PFSK-1 (cell line): ENCODE data around the gene PRDM16.

ENCODE experiments used
- FOXP2 ChIP-seq: optimal IDR thresholded peaks from 2 replicates; pipeline ENCODE3; 2011; ENCODE audit warnings: borderline replicate concordance, control low read depth, inconsistent platforms; ENCODE audit not compliant: insufficient read depth; ENCODE audit errors: extremely low read length, extremely low read depth
- POLR2AphosphoS5 ChIP-seq: IDR thresholded peaks from 2 replicates; pipeline ENCODE4 v1.6.1; 2012; ENCODE audit warnings: low read depth, mild to moderate bottlenecking, control low read depth, low read length, moderate library complexity
- SIN3A ChIP-seq: IDR thresholded peaks from 2 replicates; pipeline ENCODE4 v1.6.1; 2012; ENCODE audit warnings: mild to moderate bottlenecking, low read length, moderate library complexity, borderline replicate concordance; ENCODE audit not compliant: insufficient read depth
- TAF1 ChIP-seq: IDR thresholded peaks from 2 replicates; pipeline ENCODE4 v1.6.1; 2012; ENCODE audit warnings: low read length, control low read depth, borderline replicate concordance; ENCODE audit not compliant: insufficient read depth
- TF ChIP-seq, protein P1 (sequence below), 2 experiments: IDR thresholded peaks; 2 replicates each; pipeline versions ENCODE4 v1.6.1 to v1.8.0; 2011 to 2012; ENCODE audit warnings: low read depth in 2 of 2, low read length in 2 of 2, control low read depth in 1 of 2, inconsistent platforms in 1 of 2, mild to moderate bottlenecking in 1 of 2, moderate library complexity in 1 of 2; ENCODE audit not compliant: insufficient read depth in 1 of 2

The PRDM16 gene

GRCh38 chr1:3423896-3424611 is 355.1 kb downstream of the PRDM16 start:
- TF ChIP-seq TAF1 = no peak

DNA sequence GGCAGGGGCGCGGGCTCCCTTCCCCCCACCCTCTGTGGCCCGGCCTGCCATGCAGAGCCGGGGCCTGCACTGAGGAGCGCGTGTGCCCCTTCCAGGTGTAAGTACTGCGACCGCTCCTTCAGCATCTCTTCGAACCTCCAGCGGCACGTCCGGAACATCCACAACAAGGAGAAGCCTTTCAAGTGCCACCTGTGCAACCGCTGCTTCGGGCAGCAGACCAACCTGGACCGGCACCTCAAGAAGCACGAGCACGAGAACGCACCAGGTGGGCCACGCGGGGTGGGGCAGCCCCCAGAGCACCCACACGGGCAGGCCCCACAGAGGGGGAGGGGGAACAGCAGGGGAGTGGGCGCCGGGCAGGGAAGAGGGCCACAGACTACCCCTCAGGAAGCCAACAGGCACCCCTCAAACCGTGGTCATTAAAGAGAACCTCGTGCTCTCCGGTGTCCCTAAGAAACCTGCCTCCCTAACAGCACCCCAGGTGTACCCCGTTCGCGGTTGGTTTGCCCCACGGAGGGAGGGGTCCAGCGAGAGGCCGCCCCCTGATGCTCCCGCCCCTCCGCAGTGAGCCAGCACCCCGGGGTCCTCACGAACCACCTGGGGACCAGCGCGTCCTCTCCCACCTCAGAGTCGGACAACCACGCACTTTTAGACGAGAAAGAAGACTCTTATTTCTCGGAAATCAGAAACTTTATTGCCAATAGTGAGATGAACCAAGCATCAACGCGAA is 356.6 kb downstream of the PRDM16 start:
- TF ChIP-seq POLR2AphosphoS5 (no peak), TAF1 (no peak), FOXP2 (no peak), SIN3A (no peak)
- TF ChIP-seq, protein P1, sequence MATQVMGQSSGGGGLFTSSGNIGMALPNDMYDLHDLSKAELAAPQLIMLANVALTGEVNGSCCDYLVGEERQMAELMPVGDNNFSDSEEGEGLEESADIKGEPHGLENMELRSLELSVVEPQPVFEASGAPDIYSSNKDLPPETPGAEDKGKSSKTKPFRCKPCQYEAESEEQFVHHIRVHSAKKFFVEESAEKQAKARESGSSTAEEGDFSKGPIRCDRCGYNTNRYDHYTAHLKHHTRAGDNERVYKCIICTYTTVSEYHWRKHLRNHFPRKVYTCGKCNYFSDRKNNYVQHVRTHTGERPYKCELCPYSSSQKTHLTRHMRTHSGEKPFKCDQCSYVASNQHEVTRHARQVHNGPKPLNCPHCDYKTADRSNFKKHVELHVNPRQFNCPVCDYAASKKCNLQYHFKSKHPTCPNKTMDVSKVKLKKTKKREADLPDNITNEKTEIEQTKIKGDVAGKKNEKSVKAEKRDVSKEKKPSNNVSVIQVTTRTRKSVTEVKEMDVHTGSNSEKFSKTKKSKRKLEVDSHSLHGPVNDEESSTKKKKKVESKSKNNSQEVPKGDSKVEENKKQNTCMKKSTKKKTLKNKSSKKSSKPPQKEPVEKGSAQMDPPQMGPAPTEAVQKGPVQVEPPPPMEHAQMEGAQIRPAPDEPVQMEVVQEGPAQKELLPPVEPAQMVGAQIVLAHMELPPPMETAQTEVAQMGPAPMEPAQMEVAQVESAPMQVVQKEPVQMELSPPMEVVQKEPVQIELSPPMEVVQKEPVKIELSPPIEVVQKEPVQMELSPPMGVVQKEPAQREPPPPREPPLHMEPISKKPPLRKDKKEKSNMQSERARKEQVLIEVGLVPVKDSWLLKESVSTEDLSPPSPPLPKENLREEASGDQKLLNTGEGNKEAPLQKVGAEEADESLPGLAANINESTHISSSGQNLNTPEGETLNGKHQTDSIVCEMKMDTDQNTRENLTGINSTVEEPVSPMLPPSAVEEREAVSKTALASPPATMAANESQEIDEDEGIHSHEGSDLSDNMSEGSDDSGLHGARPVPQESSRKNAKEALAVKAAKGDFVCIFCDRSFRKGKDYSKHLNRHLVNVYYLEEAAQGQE (IDR thresholded peaks at IDR 0.05; ENCODE audit: insufficient read depth in 1 of 2, low read depth in 2 of 2, low read length in 2 of 2) = no peak

- TF ChIP-seq, protein P1 (IDR thresholded peaks at IDR 0.05; ENCODE audit: insufficient read depth in 1 of 2, low read depth in 2 of 2, low read length in 2 of 2) = no peak
- TF ChIP-seq SIN3A = no peak
- TF ChIP-seq POLR2AphosphoS5 = no peak
- no peak for TF ChIP-seq FOXP2
- TF ChIP-seq TAF1 = no peak
Observed at GRCh38 chr1:3426956-3427535, 358.0 kb downstream of the PRDM16 start.

- TF ChIP-seq, protein P1 (IDR thresholded peaks at IDR 0.05; ENCODE audit: insufficient read depth in 1 of 2, low read depth in 2 of 2, low read length in 2 of 2) = no peak
- TF ChIP-seq TAF1 = no peak
- TF ChIP-seq POLR2AphosphoS5 = no peak
- TF ChIP-seq SIN3A = no peak
- TF ChIP-seq FOXP2 = no peak
Observed at GRCh38 chr1:3427711-3428704, 359.0 kb downstream of the PRDM16 start.

GRCh38 chr1:3428899-3429298 is 359.9 kb downstream of the PRDM16 start:
- TF ChIP-seq FOXP2 (no peak), TAF1 (no peak), POLR2AphosphoS5 (no peak), SIN3A (no peak)
- TF ChIP-seq, protein P1 (IDR thresholded peaks at IDR 0.05; ENCODE audit: insufficient read depth in 1 of 2, low read depth in 2 of 2, low read length in 2 of 2) = no peak
